Fibroblast of lung (primary cell): ENCODE results near the gene FIBCD1. TPM values are rescaled to one million over a fixed set of nuclear protein-coding genes. Genes with fewer than 3 reads are reported as not detected.

ENCODE experiments used
- DNase-seq, 2 donors: peaks; one replicate each; pipeline versions ENCODE4 v3.0.0 to v3.0.0-alpha.2; 2010; ENCODE audit warnings: low read depth in 2 of 2
- H2AFZ ChIP-seq: 2 replicates; pipeline ENCODE4 v1.5.1; 2012; ENCODE audit warnings: low read length, control low read depth, inconsistent platforms
- H3K27ac ChIP-seq: 2 replicates; pipeline ENCODE4 v1.5.1; 2011; ENCODE audit warnings: low read length, control low read depth; ENCODE audit not compliant: insufficient read depth
- H3K27me3 ChIP-seq: 2 replicates; pipeline ENCODE4 v1.5.1; 2011; ENCODE audit warnings: mild to moderate bottlenecking, low read length; ENCODE audit not compliant: control insufficient read depth, insufficient read depth
- H3K36me3 ChIP-seq: 2 replicates; pipeline ENCODE4 v1.5.1; 2011; ENCODE audit warnings: low read length; ENCODE audit not compliant: control insufficient read depth, insufficient read depth
- H3K4me1 ChIP-seq: 2 replicates; pipeline ENCODE4 v1.5.1; 2011; ENCODE audit warnings: low read length; ENCODE audit not compliant: control insufficient read depth, insufficient read depth; ENCODE audit errors: extremely low read depth
- H3K4me2 ChIP-seq: 2 replicates; pipeline ENCODE4 v1.5.1; 2011; ENCODE audit warnings: low read length, control low read depth; ENCODE audit not compliant: insufficient read depth; ENCODE audit errors: extremely low read depth
- H3K4me3 ChIP-seq, 4 experiments: fragments of 200-600 bp in 1 of 4; sonication (generic) in 1 of 4; replicated peaks in 1 of 4; 2 replicates each; pipeline ENCODE4 v1.5.1; 2011 to 2016; ENCODE audit warnings: low read length in 4 of 4, low read depth in 3 of 4, mild to moderate bottlenecking in 3 of 4, control low read depth in 2 of 4, inconsistent platforms in 1 of 4, mixed read lengths in 1 of 4; ENCODE audit not compliant: insufficient read depth in 1 of 4; ENCODE audit errors: control extremely low read depth in 1 of 4
- H3K79me2 ChIP-seq: 2 replicates; pipeline ENCODE4 v1.5.1; 2012; ENCODE audit warnings: mild to moderate bottlenecking, low read length, inconsistent platforms; ENCODE audit not compliant: control insufficient read depth, insufficient read depth
- H3K9ac ChIP-seq: 2 replicates; pipeline ENCODE4 v1.5.1; 2011; ENCODE audit warnings: mild to moderate bottlenecking, low read length, control low read depth; ENCODE audit not compliant: insufficient read depth
- H3K9me3 ChIP-seq: 2 replicates; pipeline ENCODE4 v1.5.1; 2012; ENCODE audit warnings: low read depth, low read length; ENCODE audit not compliant: control insufficient read depth, insufficient read depth
- H4K20me1 ChIP-seq: 2 replicates; pipeline ENCODE4 v1.5.1; 2011; ENCODE audit warnings: low read length; ENCODE audit not compliant: control insufficient read depth, insufficient read depth; ENCODE audit errors: extremely low read depth
- EZH2 ChIP-seq: IDR thresholded peaks from 2 replicates; pipeline ENCODE4 v1.5.1; 2012; ENCODE audit warnings: low read length, control low read depth, mild to moderate bottlenecking; ENCODE audit errors: missing control alignments
- polyA plus RNA-seq, 2 donors: library from polyadenylated mRNA; depleted of rRNA in 1 of 2; stranded (reverse) in 1 of 2; unstranded in 1 of 2; fragments of >200 nt; gene quantifications; 2 replicates each; pipeline ENCODE4 v1.2.1, GENCODE V29; 2011 to 2012; ENCODE audit warnings: missing spikeins in 1 of 2
- total RNA-seq: library from RNA; depleted of rRNA; stranded (reverse); fragments of >200 nt; gene quantifications from 2 replicates; pipeline ENCODE4 v1.2.1, GENCODE V29; 2014
- TF ChIP-seq, protein P1 (sequence below), 2 donors: IDR thresholded peaks in 1 of 2; conservative IDR thresholded peaks in 1 of 2; 1 replicate in 1 of 2; 2 replicates in 1 of 2; pipeline ENCODE4 v1.5.1; 2011 to 2012; ENCODE audit warnings: low read length in 2 of 2, control low read depth in 1 of 2, inconsistent platforms in 1 of 2, low read depth in 1 of 2, mild to moderate bottlenecking in 1 of 2

The FIBCD1 gene
- total and polyA plus RNA-seq, 2 donors (not counting 1 experiment from before 2014, with no cell fraction given), result 7.3 to 28.0 TPM

DNA sequence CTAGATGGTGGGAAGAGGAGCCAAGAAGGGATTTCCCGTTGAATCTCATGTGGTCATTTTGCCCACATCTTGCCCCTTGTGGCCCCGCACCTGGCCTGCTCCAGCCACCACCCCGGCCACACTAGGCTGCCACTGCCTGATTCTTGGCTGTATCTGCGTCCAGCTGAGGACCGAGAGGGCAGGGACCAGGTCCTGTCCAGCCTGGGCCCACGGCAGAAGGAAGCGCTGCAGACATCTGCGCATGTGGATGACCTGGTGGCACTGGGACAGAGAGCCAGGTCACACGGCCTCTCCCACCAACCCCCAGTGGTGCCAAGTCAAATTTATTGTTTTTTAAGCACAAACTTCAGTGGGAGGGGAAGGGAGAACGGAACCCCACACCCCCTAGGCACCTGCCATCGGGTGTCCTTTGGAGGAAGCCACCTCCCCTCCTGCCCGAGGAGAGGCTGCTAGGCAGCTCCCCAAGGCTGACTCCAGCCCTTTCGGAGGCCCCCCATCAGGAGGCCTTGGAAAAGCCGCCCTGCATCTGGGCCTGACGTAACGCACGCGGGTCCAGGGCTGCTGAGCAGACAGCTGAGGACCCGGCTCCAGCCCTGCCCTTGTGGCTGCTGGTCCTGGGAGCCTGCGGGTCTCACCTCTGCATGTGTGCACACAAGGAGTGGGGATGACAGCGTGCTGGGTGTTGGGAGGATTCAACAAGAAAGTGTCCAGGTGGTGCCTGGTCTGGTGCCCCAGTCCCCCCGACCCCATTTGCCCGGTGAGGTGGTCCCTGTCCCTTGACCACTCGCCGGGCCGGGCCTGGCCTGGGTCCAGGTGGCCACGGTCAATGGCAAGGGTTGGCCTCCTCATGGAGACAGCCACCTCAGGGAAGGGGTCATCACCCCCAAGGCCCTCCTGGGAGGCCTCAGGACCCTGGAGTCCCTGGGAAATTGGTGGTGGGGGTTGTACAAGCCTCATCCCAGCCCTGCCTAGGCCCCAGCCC is 36.6 kb downstream of the FIBCD1 start:
- Histone ChIP-seq H3K27ac (no peak overlapping the region), H3K27me3 (no peaks in the 10 kb centered on the region), H2AFZ (no peak overlapping the region), H3K79me2 (no peaks in the 10 kb centered on the region), H3K4me1 (no peaks in the 10 kb centered on the region), H3K4me2 (no peak overlapping the region), H3K9ac (no peak overlapping the region), H4K20me1 (no peaks in the 10 kb centered on the region), H3K9me3 (no peaks in the 10 kb centered on the region), H3K4me3 (no peak overlapping the region), H3K36me3 (no peaks in the 10 kb centered on the region)
- no peak for TF ChIP-seq EZH2
- TF ChIP-seq, protein P1, sequence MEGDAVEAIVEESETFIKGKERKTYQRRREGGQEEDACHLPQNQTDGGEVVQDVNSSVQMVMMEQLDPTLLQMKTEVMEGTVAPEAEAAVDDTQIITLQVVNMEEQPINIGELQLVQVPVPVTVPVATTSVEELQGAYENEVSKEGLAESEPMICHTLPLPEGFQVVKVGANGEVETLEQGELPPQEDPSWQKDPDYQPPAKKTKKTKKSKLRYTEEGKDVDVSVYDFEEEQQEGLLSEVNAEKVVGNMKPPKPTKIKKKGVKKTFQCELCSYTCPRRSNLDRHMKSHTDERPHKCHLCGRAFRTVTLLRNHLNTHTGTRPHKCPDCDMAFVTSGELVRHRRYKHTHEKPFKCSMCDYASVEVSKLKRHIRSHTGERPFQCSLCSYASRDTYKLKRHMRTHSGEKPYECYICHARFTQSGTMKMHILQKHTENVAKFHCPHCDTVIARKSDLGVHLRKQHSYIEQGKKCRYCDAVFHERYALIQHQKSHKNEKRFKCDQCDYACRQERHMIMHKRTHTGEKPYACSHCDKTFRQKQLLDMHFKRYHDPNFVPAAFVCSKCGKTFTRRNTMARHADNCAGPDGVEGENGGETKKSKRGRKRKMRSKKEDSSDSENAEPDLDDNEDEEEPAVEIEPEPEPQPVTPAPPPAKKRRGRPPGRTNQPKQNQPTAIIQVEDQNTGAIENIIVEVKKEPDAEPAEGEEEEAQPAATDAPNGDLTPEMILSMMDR (conservative IDR thresholded peaks at IDR 0.05 in 1 of 2, IDR thresholded peaks at IDR 0.05 in 1 of 2; ENCODE audit: low read depth in 1 of 2, low read length in 2 of 2), result no peak
- DNase-seq, result no peak

DNA sequence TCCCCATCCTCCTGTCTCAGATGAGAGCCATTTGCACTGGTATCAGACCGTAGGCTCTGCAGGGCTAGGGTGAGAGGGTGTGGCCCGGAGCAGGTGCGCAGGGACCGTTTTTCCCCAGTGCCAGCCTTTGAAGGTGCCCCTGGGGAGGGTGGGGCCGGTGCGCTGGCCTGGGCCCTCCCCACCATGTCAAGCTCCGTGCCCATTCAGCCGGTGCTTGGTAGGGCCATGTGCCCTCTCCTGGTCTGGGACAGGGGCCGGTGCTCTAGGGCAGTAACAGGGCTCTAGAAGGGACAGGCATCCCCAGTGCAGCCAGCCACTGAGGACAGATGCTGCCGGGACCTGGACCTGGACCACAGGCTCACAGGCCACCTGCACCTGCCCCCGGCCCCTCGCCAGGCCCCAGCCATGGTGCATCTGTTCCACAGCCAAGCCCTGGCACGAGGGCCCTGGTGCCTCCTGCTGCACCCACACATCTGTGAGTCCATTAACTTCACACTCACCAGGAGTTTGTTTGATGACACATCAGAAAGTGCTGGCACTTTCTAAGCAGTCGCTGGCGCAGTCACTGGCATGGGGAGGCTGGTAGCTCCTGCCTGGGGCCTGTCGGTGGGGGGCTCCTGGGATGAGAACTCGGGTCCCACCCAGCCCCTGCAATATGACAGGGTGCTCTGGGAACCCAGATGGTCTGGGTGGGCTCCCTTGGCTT is 37.4 kb downstream of the FIBCD1 start:
- no peak for DNase-seq
- TF ChIP-seq, protein P1 (conservative IDR thresholded peaks at IDR 0.05 in 1 of 2, IDR thresholded peaks at IDR 0.05 in 1 of 2; ENCODE audit: low read depth in 1 of 2, low read length in 2 of 2), result no peak
- no peak for TF ChIP-seq EZH2
- Histone ChIP-seq H4K20me1 (no peaks in the 10 kb centered on the region), H3K4me2 (no peak overlapping the region), H3K79me2 (no peaks in the 10 kb centered on the region), H3K27ac (no peak overlapping the region), H3K9me3 (no peaks in the 10 kb centered on the region), H3K27me3 (no peaks in the 10 kb centered on the region), H3K4me3 (no peak overlapping the region), H3K4me1 (no peaks in the 10 kb centered on the region), H2AFZ (no peak overlapping the region), H3K36me3 (no peaks in the 10 kb centered on the region), H3K9ac (no peak overlapping the region)
